RWPE2 (cell line): Measurements from ENCODE around the gene SPARCL1.

Source experiments
- ATAC-seq: fragments of 200-7000 bp; cut with Tn5 transposase; 3 replicates; pipeline ENCODE4 v1.9.1; 2021; ENCODE audit warnings: low read depth
- DNase-seq: peaks from one replicate; pipeline ENCODE4 v3.0.0-alpha.2; 2020; ENCODE audit warnings: low spot score
- H3K27ac ChIP-seq: fragments of 450-650 bp; 2 replicates; pipeline ENCODE4 v1.5.1; 2017; ENCODE audit warnings: mild to moderate bottlenecking; ENCODE audit not compliant: poor library complexity, severe bottlenecking
- H3K27me3 ChIP-seq: fragments of 250-450 bp; sonication (Bioruptor Pico); 2 replicates; pipeline ENCODE4 v1.5.1; 2021; ENCODE audit warnings: mild to moderate bottlenecking, moderate library complexity; ENCODE audit not compliant: insufficient read depth, poor library complexity, severe bottlenecking
- H3K36me3 ChIP-seq: fragments of 250-450 bp; sonication (Bioruptor Pico); 2 replicates; pipeline ENCODE4 v1.5.1; 2020; ENCODE audit warnings: low read depth, mild to moderate bottlenecking, moderate library complexity
- H3K4me1 ChIP-seq: fragments of 250-450 bp; sonication (Bioruptor Pico); 2 replicates; pipeline ENCODE4 v1.5.1; 2021; ENCODE audit warnings: mild to moderate bottlenecking, moderate library complexity; ENCODE audit not compliant: insufficient read depth, poor library complexity, severe bottlenecking
- H3K4me3 ChIP-seq: fragments of 250-450 bp; sonication (Bioruptor Pico); 2 replicates; pipeline ENCODE4 v1.5.1; 2021; ENCODE audit warnings: mild to moderate bottlenecking, moderate library complexity; ENCODE audit not compliant: severe bottlenecking
- H3K9me3 ChIP-seq: fragments of 250-450 bp; sonication (Bioruptor Pico); 2 replicates; pipeline ENCODE4 v1.5.1; 2021; ENCODE audit warnings: mild to moderate bottlenecking, moderate library complexity; ENCODE audit not compliant: severe bottlenecking
- CTCF ChIP-seq: fragments of 450-650 bp; IDR thresholded peaks from one replicate; pipeline ENCODE4 v1.5.1; 2017; ENCODE audit warnings: mild to moderate bottlenecking, moderate library complexity; ENCODE audit not compliant: poor library complexity, severe bottlenecking

Gene SPARCL1

GRCh38 chr4:87500092-87500462, 29.1 kb downstream of the SPARCL1 start:
- DNase-seq, result no peak
- no peaks in the 10 kb centered on the region for H3K9me3 ChIP-seq
- H3K27ac ChIP-seq, result no peak overlapping the region
- ATAC-seq, result no peak
- no peak overlapping the region for H3K4me3 ChIP-seq
- H3K4me1 ChIP-seq, result peaks cover 5% of the 10 kb centered on the region
- no peak for TF ChIP-seq CTCF
- no peaks in the 10 kb centered on the region for H3K36me3 ChIP-seq
- no peaks in the 10 kb centered on the region for H3K27me3 ChIP-seq

DNA sequence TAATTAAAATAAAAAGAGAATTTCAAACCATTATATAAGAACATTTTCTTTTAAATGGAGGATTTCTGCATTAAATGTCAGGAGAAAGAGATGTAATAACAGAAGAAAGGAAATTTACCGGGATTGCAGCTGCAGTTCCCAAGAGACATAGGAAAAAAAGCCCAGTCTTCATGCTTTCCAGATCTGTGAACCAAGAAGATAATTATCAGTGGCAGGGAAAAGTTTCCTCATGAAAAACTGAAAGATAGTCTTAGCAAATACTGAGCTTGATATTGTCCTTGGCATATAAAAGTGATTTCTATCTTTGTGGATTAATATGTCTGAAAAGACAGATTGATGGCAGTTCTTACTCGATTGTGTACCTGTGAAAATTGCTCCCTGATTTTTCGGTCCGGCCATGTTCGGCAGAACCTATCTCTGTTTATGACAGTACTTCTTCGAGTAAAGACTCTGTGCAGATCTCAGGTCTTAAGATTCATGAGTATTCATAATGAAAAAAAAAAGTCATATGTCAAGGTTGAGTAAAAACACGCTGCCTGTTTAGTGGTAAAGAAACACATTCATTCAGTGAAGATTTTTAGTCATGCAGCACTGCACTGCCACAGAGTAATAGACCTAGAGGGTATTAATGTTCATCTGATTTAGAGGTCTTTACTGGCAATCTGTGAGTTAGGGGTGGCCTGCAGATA, 29.6 kb downstream of the SPARCL1 start:
- H3K9me3 ChIP-seq, result no peaks in the 10 kb centered on the region
- H3K27me3 ChIP-seq, result no peaks in the 10 kb centered on the region
- H3K4me3 ChIP-seq, result no peak overlapping the region
- TF ChIP-seq CTCF, result no peak
- H3K4me1 ChIP-seq, result peaks cover 5% of the 10 kb centered on the region
- DNase-seq (no peak), ATAC-seq (no peak)
- no peaks in the 10 kb centered on the region for H3K36me3 ChIP-seq
- H3K27ac ChIP-seq, result no peak overlapping the region

DNA sequence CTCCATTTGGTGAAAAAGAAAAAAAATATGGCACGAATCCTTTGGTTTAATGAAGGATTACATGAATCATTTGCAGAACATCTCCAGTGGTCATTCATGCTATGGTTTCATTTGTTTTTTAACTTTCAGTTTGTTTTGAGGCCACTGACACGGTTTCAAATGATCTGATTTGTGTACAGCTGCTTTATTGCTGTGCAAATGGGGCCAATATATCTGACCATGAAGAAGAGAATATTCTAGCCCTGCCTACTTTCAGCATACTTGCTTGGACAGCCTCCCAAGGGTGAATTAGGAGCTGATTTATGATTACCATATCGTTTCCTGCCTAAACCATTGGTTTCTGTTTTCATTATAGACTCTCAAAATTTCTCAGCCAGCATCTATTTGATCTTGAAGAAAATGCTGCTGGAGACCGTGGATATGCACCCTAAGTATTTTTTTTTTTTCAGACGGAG, 30.7 kb downstream of the SPARCL1 start:
- no peak for TF ChIP-seq CTCF
- ATAC-seq (no peak), DNase-seq (no peak)
- H3K36me3 ChIP-seq, result no peaks in the 10 kb centered on the region
- no peak overlapping the region for H3K4me3 ChIP-seq
- no peaks in the 10 kb centered on the region for H3K9me3 ChIP-seq
- no peaks in the 10 kb centered on the region for H3K27me3 ChIP-seq
- H3K27ac ChIP-seq, result no peak overlapping the region
- peaks cover 5% of the 10 kb centered on the region for H3K4me1 ChIP-seq

DNA sequence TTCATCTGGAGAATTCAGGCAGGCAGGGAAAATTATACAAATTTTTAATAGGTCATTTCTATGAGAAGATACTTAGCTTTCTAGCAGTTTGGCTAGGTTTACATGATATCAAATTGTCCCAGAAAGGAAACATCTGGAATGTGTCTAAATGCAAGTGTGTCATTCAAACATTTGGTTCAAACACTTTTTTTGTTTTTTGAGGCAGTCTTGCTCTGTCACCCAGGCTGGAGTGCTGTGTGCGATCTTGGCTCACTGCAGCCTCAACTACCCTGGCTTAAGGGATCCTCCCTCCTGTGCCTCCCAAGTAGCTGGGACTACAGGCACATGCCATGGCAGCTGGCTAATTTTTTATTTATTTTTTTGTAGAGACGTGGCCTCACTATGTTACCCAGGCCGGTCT, 31.6 kb downstream of the SPARCL1 start:
- no peak overlapping the region for H3K4me3 ChIP-seq
- ATAC-seq, result no peak
- no peak overlapping the region for H3K27ac ChIP-seq
- no peaks in the 10 kb centered on the region for H3K36me3 ChIP-seq
- no peak for DNase-seq
- TF ChIP-seq CTCF, result no peak
- H3K4me1 ChIP-seq, result peaks cover 3% of the 10 kb centered on the region
- no peaks in the 10 kb centered on the region for H3K27me3 ChIP-seq
- no peaks in the 10 kb centered on the region for H3K9me3 ChIP-seq

DNA sequence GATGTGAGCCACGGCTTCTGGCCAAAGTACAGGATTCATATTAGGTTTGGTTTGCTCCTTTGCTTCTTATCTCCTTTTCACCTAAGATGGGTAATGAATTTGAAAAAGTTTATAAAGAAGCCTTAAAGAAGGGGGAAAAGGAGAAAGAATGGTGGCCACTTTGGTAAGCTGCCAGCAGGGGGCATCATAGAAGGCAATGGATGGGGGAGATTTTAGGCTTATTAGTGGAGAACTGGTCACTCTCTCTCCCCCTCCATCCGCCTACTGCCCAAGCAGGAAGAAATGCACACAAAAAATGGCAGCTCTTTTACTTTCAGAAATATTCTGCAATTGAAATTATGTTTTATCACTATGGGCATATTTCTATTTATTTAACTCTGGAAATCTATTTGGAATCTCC, 32.0 kb downstream of the SPARCL1 start:
- Histone ChIP-seq H3K27ac (no peak overlapping the region), H3K36me3 (no peaks in the 10 kb centered on the region), H3K4me3 (no peak overlapping the region), H3K27me3 (no peaks in the 10 kb centered on the region), H3K4me1 (no peaks in the 10 kb centered on the region), H3K9me3 (no peaks in the 10 kb centered on the region)
- DNase-seq (no peak), ATAC-seq (no peak)
- TF ChIP-seq CTCF, result peak; percentile 29
